Colonic mucosa (tissue), 4 donors: ENCODE results near the gene KCNS3. TPM values are rescaled to one million over a fixed set of nuclear protein-coding genes. Genes with fewer than 3 reads are reported as not detected.

Experiments
- DNase-seq: peaks from one replicate; pipeline ENCODE4 v3.0.0-alpha.2; 2020
- H3K27ac ChIP-seq: fragments of 200-600 bp; one replicate; pipeline ENCODE4 v1.8.0; 2021
- H3K27me3 ChIP-seq: fragments of 200-600 bp; one replicate; pipeline ENCODE4 v1.8.0; 2021
- H3K36me3 ChIP-seq: fragments of 200-600 bp; one replicate; pipeline ENCODE4 v1.8.0; 2021
- H3K4me1 ChIP-seq: fragments of 200-600 bp; one replicate; pipeline ENCODE4 v1.8.0; 2021; ENCODE audit warnings: mild to moderate bottlenecking
- H3K4me3 ChIP-seq: fragments of 200-600 bp; one replicate; pipeline ENCODE4 v1.8.0; 2021
- H3K9ac ChIP-seq, 2 donors: one replicate each; pipeline ENCODE4 v1.7.0; 2013; ENCODE audit warnings: control low read depth in 2 of 2, low read depth in 2 of 2, low read length in 2 of 2
- H3K9me3 ChIP-seq: fragments of 200-600 bp; one replicate; pipeline ENCODE4 v1.8.0; 2021
- CTCF ChIP-seq: fragments of 200-600 bp; IDR thresholded peaks from one replicate; pipeline ENCODE4 v1.8.0; 2022; ENCODE audit warnings: antibody characterized with exemption, mild to moderate bottlenecking
- intact Hi-C: fragments of 100-400 bp; cut with DNase I; formaldehyde crosslinking; loops from one replicate; pipeline ENCODE4 v1.14.1; 2022
- total RNA-seq, 2 donors: library from RNA; stranded (reverse); fragmentation: NEBNext Ultra II Directional in 1 of 2; extraction: Animal tissue kit (Norgen Biotek cat#: 25700) in 1 of 2; gene quantifications; one replicate each; pipeline ENCODE4 v1.2.1, GENCODE V29; 2021
- donor health status: healthy.
- donor health status: DM: no; HTN: no; CAD: no.
- donor health status: DM: no; HTN: no; CAD: no.

KCNS3 gene
- total RNA-seq, 2 donors from 2014 or later: 10.7 to 17.5 TPM

GRCh38 chr2:17912266-17912691 is 33.8 kb downstream of the KCNS3 start:
- H3K4me3 ChIP-seq: no peak overlapping the region
- H3K4me1 ChIP-seq: no peaks in the 10 kb centered on the region
- intact Hi-C loops: no loop called here
- H3K9ac ChIP-seq: no peak overlapping the region
- no peak overlapping the region for H3K27ac ChIP-seq
- no peaks in the 10 kb centered on the region for H3K9me3 ChIP-seq
- DNase-seq: no peak
- no peaks in the 10 kb centered on the region for H3K36me3 ChIP-seq
- no peaks in the 10 kb centered on the region for H3K27me3 ChIP-seq
- no peak for TF ChIP-seq CTCF

- no peak overlapping the region for H3K27ac ChIP-seq
- H3K9me3 ChIP-seq: no peaks in the 10 kb centered on the region
Observed at GRCh38 chr2:17915099-17915498, 36.6 kb downstream of the KCNS3 start.

GRCh38 chr2:17915811-17916518 is 37.5 kb downstream of the KCNS3 start:
- intact Hi-C loops: no loop called here
- Histone ChIP-seq H3K4me3 (no peak overlapping the region), H3K4me1 (no peaks in the 10 kb centered on the region), H3K27me3 (no peaks in the 10 kb centered on the region), H3K9ac (no peak overlapping the region), H3K36me3 (no peaks in the 10 kb centered on the region), H3K9me3 (no peaks in the 10 kb centered on the region), H3K27ac (no peak overlapping the region)
- no peak for DNase-seq
- TF ChIP-seq CTCF: no peak

More at GRCh38 chr2:17915099-17915498, 36.6 kb downstream of the KCNS3 start:
- Histone ChIP-seq H3K36me3 (no peaks in the 10 kb centered on the region), H3K9ac (no peak overlapping the region), H3K27me3 (no peaks in the 10 kb centered on the region), H3K4me3 (no peak overlapping the region), H3K4me1 (no peaks in the 10 kb centered on the region)
- intact Hi-C loops: no loop called here
- DNase-seq: no peak
- no peak for TF ChIP-seq CTCF

- H3K27me3 ChIP-seq: no peaks in the 10 kb centered on the region
- DNase-seq: no peak
Observed at GRCh38 chr2:17916584-17916983, 38.1 kb downstream of the KCNS3 start.

GRCh38 chr2:17918789-17919188 is 40.3 kb downstream of the KCNS3 start:
- DNase-seq: no peak
- Histone ChIP-seq H3K27me3 (no peaks in the 10 kb centered on the region), H3K36me3 (no peaks in the 10 kb centered on the region), H3K9me3 (no peaks in the 10 kb centered on the region), H3K4me3 (no peak overlapping the region), H3K4me1 (no peaks in the 10 kb centered on the region), H3K27ac (no peak overlapping the region), H3K9ac (no peak overlapping the region)
- no peak for TF ChIP-seq CTCF
- intact Hi-C loops: no loop called here

More at GRCh38 chr2:17916584-17916983, 38.1 kb downstream of the KCNS3 start:
- Histone ChIP-seq H3K9me3 (no peaks in the 10 kb centered on the region), H3K36me3 (no peaks in the 10 kb centered on the region), H3K9ac (no peak overlapping the region), H3K27ac (no peak overlapping the region), H3K4me3 (no peak overlapping the region), H3K4me1 (no peaks in the 10 kb centered on the region)
- intact Hi-C loops: no loop called here
- TF ChIP-seq CTCF: no peak
